ENCODE results near the gene KCNG2.
"Not testable (repeated sequence)": the region's sequence is repeated elsewhere in the genome, so short reads cannot be mapped to it uniquely, and the experiment has no call there.

The KCNG2 gene

GRCh38 chr18:79797518-79798345 lies at the start of gene KCNG2:
KCNG2 (plus strand) TSS chr18:79797938; CDS start chr18:79863668, 65,730 bp downstream.
- DNase-seq (ENCODE audit: low read depth in 3 of 3), result no peak

- DNase-seq (ENCODE audit: low read depth in 3 of 3), result no peak
These were observed 49.2 kb upstream of the KCNG2 start for GRCh38 chr18:79748321-79749180.

GRCh38 chr18:79749251-79750191 lies 48.2 kb upstream of the KCNG2 start:
- no peak for DNase-seq (ENCODE audit: low read depth in 3 of 3)

- no peak for DNase-seq (ENCODE audit: low read depth in 3 of 3)
These were observed 46.7 kb upstream of the KCNG2 start for GRCh38 chr18:79750980-79751571.

- not testable (repeated sequence) for DNase-seq (ENCODE audit: low read depth in 3 of 3)
These were observed 45.7 kb upstream of the KCNG2 start for GRCh38 chr18:79751918-79752578.

GRCh38 chr18:79752946-79753345 lies 44.8 kb upstream of the KCNG2 start:
- DNase-seq (ENCODE audit: low read depth in 3 of 3), result not testable (repeated sequence)

- no peak for DNase-seq (ENCODE audit: low read depth in 3 of 3)
These were observed 44.3 kb upstream of the KCNG2 start for GRCh38 chr18:79753391-79753851.

GRCh38 chr18:79754022-79754761 lies 43.5 kb upstream of the KCNG2 start:
- DNase-seq (ENCODE audit: low read depth in 3 of 3), result no peak

GRCh38 chr18:79754831-79755351 lies 42.8 kb upstream of the KCNG2 start:
- no peak for DNase-seq (ENCODE audit: low read depth in 3 of 3)

- DNase-seq (ENCODE audit: low read depth in 3 of 3), result no peak
These were observed 42.1 kb upstream of the KCNG2 start for GRCh38 chr18:79755496-79756142.

GRCh38 chr18:79756143-79756500 lies 41.6 kb upstream of the KCNG2 start:
- DNase-seq (ENCODE audit: low read depth in 3 of 3), result no peak

- no peak for DNase-seq (ENCODE audit: low read depth in 3 of 3)
These were observed 40.9 kb upstream of the KCNG2 start for GRCh38 chr18:79756826-79757225.

- no peak for DNase-seq (ENCODE audit: low read depth in 3 of 3)
These were observed 37.4 kb upstream of the KCNG2 start for GRCh38 chr18:79760348-79760747.

- no peak for DNase-seq (ENCODE audit: low read depth in 3 of 3)
These were observed 36.9 kb upstream of the KCNG2 start for GRCh38 chr18:79760881-79761280.

- DNase-seq (ENCODE audit: low read depth in 3 of 3), result no peak
These were observed 34.3 kb upstream of the KCNG2 start for GRCh38 chr18:79763407-79763806.

GRCh38 chr18:79764131-79764530 lies 33.6 kb upstream of the KCNG2 start:
- no peak for DNase-seq (ENCODE audit: low read depth in 3 of 3)

GRCh38 chr18:79765491-79766245 lies 32.1 kb upstream of the KCNG2 start:
- DNase-seq (ENCODE audit: low read depth in 3 of 3), result no peak

GRCh38 chr18:79766308-79766707 lies 31.4 kb upstream of the KCNG2 start:
- DNase-seq (ENCODE audit: low read depth in 3 of 3), result no peak
